ENCODE data around the gene CDH5. TPM values are rescaled to one million over a fixed set of nuclear protein-coding genes. Genes with fewer than 3 reads are reported as not detected.

Gene CDH5
- polyA plus RNA-seq, 1 donor (not counting 4 experiments of a cell fraction or from before 2014, with no cell fraction given): 0.05 TPM

- Histone ChIP-seq H3K9ac (ENCODE audit: control insufficient read depth, extremely low read depth, insufficient read depth, low read length) (no peak overlapping the region), H3K36me3 (ENCODE audit: control insufficient read depth in 2 of 2, extremely low read depth in 1 of 2, insufficient read depth in 2 of 2, low read length in 2 of 2) (no peaks in the 10 kb centered on the region), H3K9me1 (ENCODE audit: control insufficient read depth, extremely low read depth, insufficient read depth, low read length) (no peaks in the 10 kb centered on the region), H3K4me1 (ENCODE audit: control insufficient read depth, extremely low read depth, insufficient read depth, low read length) (no peaks in the 10 kb centered on the region), H3K4me3 (ENCODE audit: control insufficient read depth in 2 of 3, extremely low read depth in 1 of 3, insufficient read depth in 2 of 3, low read depth in 1 of 3, low read length in 3 of 3) (peak overlapping the region in 2 of 3 experiments; percentile 2 to 24), H4K20me1 (ENCODE audit: control insufficient read depth, extremely low read depth, insufficient read depth, low read length) (no peaks in the 10 kb centered on the region), H3K79me2 (ENCODE audit: control insufficient read depth, insufficient read depth, low read length) (no peaks in the 10 kb centered on the region), H3K27me3 (ENCODE audit: control insufficient read depth, extremely low read depth, insufficient read depth, low read length) (peaks cover 44% of the 10 kb centered on the region), H3K9me3 (ENCODE audit: control insufficient read depth, low read depth, low read length) (no peaks in the 10 kb centered on the region), H2AFZ (ENCODE audit: control insufficient read depth, low read length) (no peak overlapping the region), H3K27ac (ENCODE audit: control insufficient read depth, insufficient read depth, low read length) (no peak overlapping the region), H3K4me2 (ENCODE audit: control insufficient read depth, extremely low read depth, insufficient read depth, low read depth, low read length) (peak overlapping the region; percentile 51)
- dilution Hi-C loops (cut with MboI; ENCODE audit: extremely low pct_ligation_motif_present, low sequenced_read_pairs): no loop called here
- TF ChIP-seq EZH2 (IDR thresholded peaks at IDR 0.05; ENCODE audit: low read length): peak; percentile 99
- no peak for TF ChIP-seq CTCF (optimal IDR thresholded peaks at IDR 0.05 in 1 of 3, IDR thresholded peaks at IDR 0.05 in 1 of 3, conservative IDR thresholded peaks at IDR 0.05 in 1 of 3; ENCODE audit: extremely low read depth in 1 of 3, insufficient read depth in 2 of 3, low read length in 3 of 3)
- DNase-seq (ENCODE audit: low read depth, low spot score): no peak
- no peak for FAIRE-seq
Measured at GRCh38 chr16:66427871-66428681, 61.6 kb downstream of the CDH5 start.

- Histone ChIP-seq H3K4me1 (ENCODE audit: control insufficient read depth, extremely low read depth, insufficient read depth, low read length) (no peaks in the 10 kb centered on the region), H4K20me1 (ENCODE audit: control insufficient read depth, extremely low read depth, insufficient read depth, low read length) (no peaks in the 10 kb centered on the region), H3K4me3 (ENCODE audit: control insufficient read depth in 2 of 3, extremely low read depth in 1 of 3, insufficient read depth in 2 of 3, low read depth in 1 of 3, low read length in 3 of 3) (no peak overlapping the region), H3K9me1 (ENCODE audit: control insufficient read depth, extremely low read depth, insufficient read depth, low read length) (no peaks in the 10 kb centered on the region), H2AFZ (ENCODE audit: control insufficient read depth, low read length) (no peak overlapping the region), H3K79me2 (ENCODE audit: control insufficient read depth, insufficient read depth, low read length) (no peaks in the 10 kb centered on the region), H3K9ac (ENCODE audit: control insufficient read depth, extremely low read depth, insufficient read depth, low read length) (no peak overlapping the region), H3K4me2 (ENCODE audit: control insufficient read depth, extremely low read depth, insufficient read depth, low read depth, low read length) (no peak overlapping the region), H3K9me3 (ENCODE audit: control insufficient read depth, low read depth, low read length) (no peaks in the 10 kb centered on the region), H3K36me3 (ENCODE audit: control insufficient read depth in 2 of 2, extremely low read depth in 1 of 2, insufficient read depth in 2 of 2, low read length in 2 of 2) (no peaks in the 10 kb centered on the region), H3K27me3 (ENCODE audit: control insufficient read depth, extremely low read depth, insufficient read depth, low read length) (peaks cover 44% of the 10 kb centered on the region), H3K27ac (ENCODE audit: control insufficient read depth, insufficient read depth, low read length) (no peak overlapping the region)
- FAIRE-seq (no peak), DNase-seq (ENCODE audit: low read depth, low spot score) (no peak)
- dilution Hi-C loops (cut with MboI; ENCODE audit: extremely low pct_ligation_motif_present, low sequenced_read_pairs): no loop called here
- no peak for TF ChIP-seq EZH2 (IDR thresholded peaks at IDR 0.05; ENCODE audit: low read length)
- no peak for TF ChIP-seq CTCF (optimal IDR thresholded peaks at IDR 0.05 in 1 of 3, IDR thresholded peaks at IDR 0.05 in 1 of 3, conservative IDR thresholded peaks at IDR 0.05 in 1 of 3; ENCODE audit: extremely low read depth in 1 of 3, insufficient read depth in 2 of 3, low read length in 3 of 3)
Measured at GRCh38 chr16:66428682-66429251, 62.3 kb downstream of the CDH5 start.

All from keratinocyte (primary cell).